Urinary bladder (tissue), 4 donors: ENCODE results near the gene PRKCE. TPM values are rescaled to one million over a fixed set of nuclear protein-coding genes. Genes with fewer than 3 reads are reported as not detected.

ENCODE experiments used
- DNase-seq: peaks from one replicate; pipeline ENCODE4 v3.0.0-alpha.2; 2015; ENCODE audit errors: extremely low spot score
- H3K27ac ChIP-seq: one replicate; pipeline ENCODE4 v1.5.1; 2013; ENCODE audit warnings: low read depth, mild to moderate bottlenecking, moderate library complexity
- H3K36me3 ChIP-seq: one replicate; pipeline ENCODE4 v1.6.1; 2013; ENCODE audit warnings: mild to moderate bottlenecking, moderate library complexity; ENCODE audit not compliant: insufficient read depth
- H3K4me1 ChIP-seq: one replicate; pipeline ENCODE4 v1.6.1; 2013; ENCODE audit warnings: mild to moderate bottlenecking, moderate library complexity; ENCODE audit not compliant: insufficient read depth
- H3K4me3 ChIP-seq: one replicate; pipeline ENCODE4 v1.5.1; 2013; ENCODE audit warnings: low read depth, low read length
- WGBS: extraction: QIAGEN DNeasy Blood & Tissue Kit; methylation state at CpG from one replicate; pipeline ENCODE4 v1.1.7; 2013; 5-methylcytosine and 5-hydroxymethylcytosine counted together
- polyA plus RNA-seq: library from polyadenylated mRNA; stranded (reverse); fragments of 200-250 nt; gene quantifications from one replicate; pipeline ENCODE4 v1.2.3, GENCODE V29; 2013
- total RNA-seq: library from RNA; depleted of rRNA; stranded (reverse); fragments of >200 nt; gene quantifications from one replicate; pipeline ENCODE4 v1.2.3, GENCODE V29; 2014
- donor health status: healthy with polysubstance abuse.
- donor health status: healthy.

Gene PRKCE
- 29.7 TPM for total RNA-seq
- polyA plus RNA-seq: 9.9 TPM

- no peak for DNase-seq
- Histone ChIP-seq H3K27ac (peak within 1 kb of the TSS; percentile 97), H3K4me3 (peak within 1 kb of the TSS; percentile 86), H3K36me3 (no peaks in the 10 kb centered on the region), H3K4me1 (no peaks in the 10 kb centered on the region)
- WGBS: under 1% methylated on average over 66 of the region's 66 CpGs
Measured at GRCh38 chr2:45651415-45652089, at the start of gene PRKCE. Gene PRKCE, plus strand, starts transcription at chr2:45651675.

DNA sequence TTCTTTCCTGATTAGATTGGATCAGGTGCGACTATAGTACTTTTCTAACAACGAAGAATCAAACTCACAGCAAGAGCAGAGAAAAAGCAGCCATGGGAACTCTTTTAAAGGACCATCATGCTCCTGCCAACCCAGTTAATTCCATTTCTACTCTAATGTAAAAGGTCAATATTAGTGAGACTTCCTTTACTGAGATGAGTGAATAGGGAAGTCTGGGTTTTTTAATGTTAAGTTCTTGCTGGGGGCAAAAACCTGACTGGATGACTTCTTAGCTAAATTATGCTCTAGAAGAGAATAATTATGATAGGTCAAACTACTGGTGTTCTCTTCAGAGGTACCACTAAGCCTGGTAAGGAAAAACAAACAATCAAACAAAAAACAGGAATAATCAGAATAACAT lies 48.9 kb upstream of the PRKCE start:
- Histone ChIP-seq H3K4me3 (no peak overlapping the region), H3K27ac (no peak overlapping the region), H3K36me3 (peaks cover 9% of the 10 kb centered on the region), H3K4me1 (no peaks in the 10 kb centered on the region)
- 95% methylated on average over 2 of the region's 2 CpGs for WGBS
- no peak for DNase-seq

- 96% methylated on average over 2 of the region's 2 CpGs for WGBS
- H3K27ac ChIP-seq: no peak overlapping the region
- H3K4me3 ChIP-seq: no peak overlapping the region
- DNase-seq: no peak
- no peaks in the 10 kb centered on the region for H3K4me1 ChIP-seq
- H3K36me3 ChIP-seq: no peaks in the 10 kb centered on the region
Measured at GRCh38 chr2:45605116-45605515, 46.4 kb upstream of the PRKCE start.

GRCh38 chr2:45606796-45607195 lies 44.7 kb upstream of the PRKCE start:
- no peak overlapping the region for H3K27ac ChIP-seq
- no peak overlapping the region for H3K4me3 ChIP-seq
- 88% methylated on average over 1 of the region's 1 CpG for WGBS
- no peak for DNase-seq
- H3K36me3 ChIP-seq: no peaks in the 10 kb centered on the region
- no peaks in the 10 kb centered on the region for H3K4me1 ChIP-seq

GRCh38 chr2:45607701-45608100 lies 43.8 kb upstream of the PRKCE start:
- no peak overlapping the region for H3K27ac ChIP-seq
- no peak for DNase-seq
- WGBS: 65% methylated on average over 1 of the region's 1 CpG
- H3K4me3 ChIP-seq: no peak overlapping the region
- H3K36me3 ChIP-seq: no peaks in the 10 kb centered on the region
- no peaks in the 10 kb centered on the region for H3K4me1 ChIP-seq

DNA sequence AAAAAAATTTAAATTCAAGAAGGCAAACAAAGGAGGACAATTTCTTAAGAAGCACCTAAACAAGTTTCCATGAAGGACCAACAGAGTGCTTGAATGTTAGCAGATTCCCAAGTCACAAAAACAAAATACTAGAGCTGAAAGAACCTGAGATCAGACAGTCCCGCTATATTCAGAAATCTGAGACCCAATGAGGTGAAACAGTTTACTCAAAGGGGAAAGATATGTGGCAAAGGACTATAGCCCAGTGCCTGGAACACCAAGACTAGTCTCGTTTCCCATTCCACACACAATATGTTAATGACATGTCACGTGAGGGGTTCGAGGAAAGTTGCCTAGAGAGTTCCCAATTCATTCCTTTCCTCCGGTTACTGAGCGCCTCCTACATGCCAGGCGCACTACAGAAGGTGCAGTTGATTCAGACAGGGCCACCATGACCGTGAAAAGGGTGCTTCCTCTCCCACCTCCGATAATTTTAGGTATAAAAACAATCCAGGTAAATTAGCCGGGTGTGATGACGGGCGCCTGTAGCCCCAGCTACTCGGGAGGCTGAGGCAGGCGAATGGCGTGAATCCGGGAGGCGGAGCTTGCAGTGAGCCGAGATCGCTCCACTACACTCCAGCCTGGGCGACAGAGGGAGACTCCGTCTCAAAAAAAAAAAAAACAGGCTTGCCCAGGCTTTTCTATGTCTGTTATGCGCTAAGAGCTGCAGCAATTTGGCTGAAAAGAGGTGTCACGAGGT lies 41.0 kb upstream of the PRKCE start:
- Histone ChIP-seq H3K36me3 (no peaks in the 10 kb centered on the region), H3K4me1 (no peaks in the 10 kb centered on the region), H3K4me3 (peak overlapping the region; percentile 76), H3K27ac (peak overlapping the region; percentile 55)
- no peak for DNase-seq
- WGBS: under 1% methylated on average over 23 of the region's 23 CpGs

- Histone ChIP-seq H3K4me1 (no peaks in the 10 kb centered on the region), H3K36me3 (no peaks in the 10 kb centered on the region), H3K4me3 (peak within 1 kb of the TSS; percentile 76), H3K27ac (peak within 1 kb of the TSS; percentile 55)
- DNase-seq: peak; percentile 87
- 3% methylated on average over 44 of the region's 44 CpGs for WGBS
Measured at GRCh38 chr2:45611020-45611859, 40.2 kb upstream of the PRKCE start, which contains the start of gene SRBD1. Gene SRBD1, minus strand, starts transcription at chr2:45611267. Its CDS starts 5,826 bp downstream, at chr2:45605441.

- Histone ChIP-seq H3K36me3 (no peaks in the 10 kb centered on the region), H3K4me3 (no peak overlapping the region), H3K4me1 (no peaks in the 10 kb centered on the region), H3K27ac (no peak overlapping the region)
- DNase-seq: no peak
- 77% methylated on average over 2 of the region's 2 CpGs for whole genome bisulfite sequencing
Measured at GRCh38 chr2:45612285-45612684, 39.2 kb upstream of the PRKCE start.

GRCh38 chr2:45612731-45613130 lies 38.7 kb upstream of the PRKCE start:
- Histone ChIP-seq H3K36me3 (no peaks in the 10 kb centered on the region), H3K4me3 (no peak overlapping the region), H3K27ac (no peak overlapping the region), H3K4me1 (no peaks in the 10 kb centered on the region)
- DNase-seq: no peak
- WGBS: 53% methylated on average over 2 of the region's 2 CpGs

DNA sequence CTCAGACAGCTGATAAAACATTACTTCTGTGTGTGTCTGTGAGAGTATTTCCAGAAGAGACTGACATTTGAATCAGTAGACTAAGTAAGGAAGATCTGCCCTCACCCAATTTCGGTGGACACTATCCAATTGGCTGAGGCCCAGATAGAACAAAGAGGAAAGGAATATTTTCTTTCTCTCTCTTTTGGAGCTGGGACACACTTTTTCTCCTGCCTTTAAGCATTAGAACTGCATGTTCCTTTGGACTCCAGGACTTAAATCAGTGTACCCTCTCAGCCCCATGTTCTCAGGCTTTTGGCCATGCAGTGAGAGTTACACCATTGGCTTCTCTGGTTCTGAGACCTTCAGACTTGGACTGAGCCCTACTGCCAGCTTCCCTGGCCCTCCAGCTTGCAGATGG lies 37.1 kb upstream of the PRKCE start:
- no peak overlapping the region for H3K4me3 ChIP-seq
- DNase-seq: no peak
- 67% methylated on average over 1 of the region's 1 CpG for WGBS
- no peaks in the 10 kb centered on the region for H3K4me1 ChIP-seq
- no peaks in the 10 kb centered on the region for H3K36me3 ChIP-seq
- H3K27ac ChIP-seq: no peak overlapping the region

DNA sequence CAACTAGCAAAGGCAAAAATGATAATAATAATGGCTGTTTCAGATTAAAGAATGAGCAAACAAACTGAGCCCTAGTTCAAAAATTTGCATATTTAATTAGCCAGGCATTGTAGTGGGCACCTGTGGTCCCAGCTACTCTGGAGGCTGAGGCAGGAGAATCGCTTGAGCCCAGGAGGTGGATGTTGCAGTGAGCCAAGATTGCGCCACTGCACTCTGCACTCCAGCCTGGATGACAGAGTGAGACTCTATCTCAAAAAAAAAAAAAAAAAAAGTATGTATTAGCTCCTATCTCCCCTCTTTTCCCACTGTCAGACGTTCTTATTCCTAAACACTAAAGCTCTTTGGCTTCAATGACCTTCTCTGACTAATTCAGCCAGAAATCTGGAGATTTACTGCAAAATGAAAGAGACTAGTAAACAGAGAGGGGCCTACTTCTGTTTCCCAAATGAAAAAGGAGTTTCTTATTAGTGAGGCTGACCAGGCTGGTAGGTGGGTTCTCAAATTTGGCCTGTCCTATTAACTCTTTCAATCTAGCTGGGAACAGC lies 36.5 kb upstream of the PRKCE start:
- 64% methylated on average over 3 of the region's 3 CpGs for WGBS
- Histone ChIP-seq H3K4me1 (no peaks in the 10 kb centered on the region), H3K36me3 (no peaks in the 10 kb centered on the region), H3K4me3 (no peak overlapping the region), H3K27ac (no peak overlapping the region)
- no peak for DNase-seq

DNA sequence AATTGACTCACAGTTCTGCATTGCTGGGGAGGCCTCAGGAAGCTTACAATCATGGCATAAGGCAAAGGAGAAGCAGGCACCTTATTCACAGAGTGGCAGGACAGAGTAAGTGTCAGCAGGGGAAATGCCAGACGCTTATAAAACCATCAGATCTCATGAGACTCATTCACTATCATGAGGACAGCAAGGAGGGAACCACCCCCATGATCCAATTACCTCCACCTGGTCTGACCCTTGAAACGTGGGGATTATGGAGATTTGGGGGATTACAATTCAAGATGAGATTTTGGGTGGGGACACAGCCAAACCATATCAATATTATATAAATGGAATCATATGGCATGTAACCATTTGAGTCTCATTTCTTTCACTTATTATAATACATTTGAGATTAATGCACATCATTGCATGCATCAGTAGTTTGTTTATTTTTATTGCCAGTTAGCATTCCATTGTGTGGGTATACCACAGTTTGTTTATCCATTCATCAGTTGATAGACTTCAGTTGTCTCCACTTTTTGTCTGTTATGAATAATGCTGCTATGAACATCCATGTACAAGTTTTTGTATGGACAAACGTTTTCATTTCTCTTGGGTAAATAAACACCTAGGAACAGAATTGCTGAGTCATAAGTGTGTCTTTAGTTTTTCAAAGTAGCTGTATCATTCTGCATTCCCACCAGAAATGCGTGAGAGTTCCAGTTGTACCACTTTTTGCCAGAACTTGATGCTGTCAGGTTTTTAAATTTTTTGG lies 34.6 kb upstream of the PRKCE start:
- WGBS: 44% methylated on average over 4 of the region's 4 CpGs
- no peak for DNase-seq
- Histone ChIP-seq H3K36me3 (no peaks in the 10 kb centered on the region), H3K4me3 (no peak overlapping the region), H3K27ac (no peak overlapping the region), H3K4me1 (no peaks in the 10 kb centered on the region)

DNA sequence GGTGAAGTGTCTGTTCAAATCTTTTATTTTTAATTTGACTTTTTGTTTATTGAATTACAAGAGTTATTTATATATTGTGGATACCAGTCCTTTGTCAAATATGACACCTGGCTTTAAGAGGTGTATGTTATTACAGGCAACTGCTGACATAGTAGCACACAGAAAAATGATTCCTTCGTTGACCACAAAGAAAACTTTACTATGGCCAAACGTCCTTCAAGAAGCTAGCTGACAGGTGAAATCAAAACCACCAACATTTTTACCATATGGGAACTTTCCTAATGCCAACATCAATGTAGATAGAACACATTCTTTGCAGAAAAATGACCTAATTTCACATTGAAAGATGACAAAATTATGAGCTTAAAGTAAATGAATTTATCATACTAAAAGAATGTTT lies 34.0 kb upstream of the PRKCE start:
- Histone ChIP-seq H3K27ac (no peak overlapping the region), H3K4me1 (no peaks in the 10 kb centered on the region), H3K4me3 (no peak overlapping the region), H3K36me3 (no peaks in the 10 kb centered on the region)
- DNase-seq: no peak
- WGBS: 59% methylated on average over 2 of the region's 2 CpGs
